Measurements from ENCODE around the gene C1orf74.

The C1orf74 gene

DNA sequence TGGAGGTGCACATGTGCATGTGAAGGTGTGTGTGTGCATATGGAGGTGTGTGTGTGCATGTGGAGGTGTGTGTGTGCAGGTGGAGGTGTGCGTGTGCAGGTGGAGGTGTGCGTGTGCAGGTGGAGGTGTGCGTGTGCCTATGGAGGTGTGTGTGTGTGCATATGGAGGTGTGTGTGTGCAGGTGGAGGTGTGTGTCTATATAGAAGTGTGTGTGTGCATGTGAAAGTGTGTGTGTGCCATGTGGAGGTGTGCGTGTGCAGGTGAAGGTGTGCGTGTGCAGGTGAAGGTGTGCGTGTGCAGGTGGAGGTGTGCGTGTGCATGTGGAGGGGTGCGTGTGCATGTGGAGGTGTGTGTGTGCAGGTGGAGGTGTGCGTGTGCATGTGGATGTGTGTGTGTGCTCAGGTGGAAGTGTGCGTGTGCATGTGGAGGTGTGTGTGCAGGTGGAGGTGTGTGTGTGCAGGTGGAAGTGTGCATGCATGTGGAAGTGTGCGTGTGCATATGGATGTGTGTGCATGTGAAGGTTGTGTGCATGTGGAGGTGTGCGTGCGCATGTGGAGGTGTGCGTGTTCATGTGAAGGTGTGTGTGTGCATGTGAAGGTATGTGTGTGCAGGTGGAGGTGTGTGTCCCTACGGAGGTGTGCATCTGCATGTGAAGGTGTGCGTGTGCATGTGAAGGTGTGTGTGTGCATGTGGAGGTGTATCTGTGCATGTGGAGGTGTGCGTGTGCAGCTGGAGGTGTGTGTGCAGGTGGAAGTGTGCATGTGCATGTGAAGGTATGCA is 13.5 kb downstream of the C1orf74 start:
- no peak for DNase-seq (ENCODE audit: low read depth)

DNA sequence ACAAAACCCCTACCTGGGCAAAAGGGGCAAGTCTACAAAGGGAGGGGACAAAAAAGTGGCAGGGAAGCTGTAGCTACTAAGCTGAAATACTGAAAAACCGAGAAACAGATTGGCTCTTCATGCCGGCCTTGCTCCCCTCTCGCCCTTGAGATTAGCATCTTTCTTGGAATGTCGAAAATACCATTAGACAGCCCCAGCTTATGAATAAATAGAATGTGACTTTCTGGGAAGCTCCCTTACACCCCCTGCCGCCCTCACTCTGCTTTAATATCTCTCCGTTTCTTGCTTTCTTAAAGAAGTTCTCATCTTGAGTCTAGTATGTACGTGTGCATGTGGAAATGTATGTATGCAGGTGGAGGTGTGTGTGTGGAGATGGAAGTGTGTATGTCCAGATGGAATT is 14.4 kb downstream of the C1orf74 start:
- no peak for DNase-seq (ENCODE audit: low read depth)

DNA sequence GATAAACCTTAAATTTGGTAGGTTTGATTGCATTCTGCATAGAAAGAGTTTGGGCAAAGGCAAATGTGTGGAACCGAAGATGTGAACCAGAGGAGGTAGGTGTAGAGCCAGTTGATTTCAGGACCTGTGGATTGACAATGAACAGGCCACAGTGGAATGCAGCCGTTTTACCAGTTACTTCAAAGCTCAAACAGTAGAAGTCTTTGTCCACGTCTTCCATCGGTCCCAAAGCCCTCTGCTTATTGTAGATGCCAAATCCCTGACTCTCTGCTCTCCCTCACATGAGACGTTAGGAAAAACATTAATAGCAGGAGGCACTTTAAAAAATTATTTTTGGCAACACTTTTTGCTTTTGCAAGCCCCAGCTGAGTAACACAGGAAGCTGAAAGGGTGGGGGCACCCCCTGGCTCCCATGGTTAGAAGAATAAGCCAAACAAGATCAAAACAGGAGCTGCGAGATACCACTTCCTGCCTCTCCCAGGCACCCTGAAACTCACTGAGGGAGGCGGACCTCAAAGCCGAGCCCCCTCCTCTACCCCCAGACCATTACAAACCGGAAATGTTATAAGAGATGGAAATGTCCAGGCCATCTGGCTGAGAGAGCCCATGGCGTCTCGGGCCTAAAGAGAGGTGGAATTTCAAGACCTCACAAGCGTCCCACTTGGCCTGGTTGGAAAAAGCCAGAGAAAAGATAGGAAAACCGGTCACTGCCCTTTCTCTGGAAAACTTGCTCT is 15.0 kb downstream of the C1orf74 start:
- DNase-seq (ENCODE audit: low read depth), result peak; percentile 72

DNA sequence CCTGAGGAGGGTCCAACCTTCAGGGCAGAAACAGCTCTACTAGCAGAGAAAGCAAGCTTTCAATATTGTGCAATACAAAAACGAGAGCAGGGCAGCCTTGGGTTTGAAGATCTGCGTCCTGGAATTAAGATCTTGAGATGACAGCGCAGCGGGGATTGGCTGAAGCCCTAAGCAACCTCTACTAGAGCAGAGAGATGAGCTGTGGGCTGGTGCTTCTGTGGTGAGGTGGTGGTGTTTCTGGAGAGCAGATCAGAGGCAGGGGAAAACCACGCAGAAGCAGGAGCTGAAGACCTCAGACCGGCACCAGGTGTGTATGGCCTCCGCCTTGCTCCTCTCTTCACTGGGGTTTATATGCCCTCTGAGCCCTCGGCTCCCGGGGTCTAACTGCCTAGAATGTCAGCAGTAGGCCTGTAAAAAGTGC is 16.0 kb downstream of the C1orf74 start:
- DNase-seq (ENCODE audit: low read depth), result no peak

DNA sequence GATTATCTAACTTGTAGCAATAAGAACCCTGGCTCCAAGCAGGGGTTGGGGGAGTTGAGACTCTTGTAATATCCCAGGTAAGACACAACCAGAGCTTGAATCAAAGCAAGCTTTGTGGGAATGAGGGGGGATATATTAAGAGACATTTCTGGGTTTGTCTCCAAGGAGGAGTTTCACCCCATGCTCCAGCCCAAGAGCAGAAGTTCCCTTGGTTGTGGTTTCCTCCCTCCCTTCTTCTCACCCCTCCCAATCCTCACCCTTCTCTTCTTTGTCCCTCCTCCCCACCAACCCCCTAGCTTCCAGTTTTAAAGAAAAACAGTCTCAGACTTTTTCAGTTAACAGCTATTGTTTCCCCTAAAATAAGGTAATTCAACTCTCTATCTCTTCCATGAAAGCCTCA is 16.7 kb downstream of the C1orf74 start:
- no peak for DNase-seq (ENCODE audit: low read depth)

DNA sequence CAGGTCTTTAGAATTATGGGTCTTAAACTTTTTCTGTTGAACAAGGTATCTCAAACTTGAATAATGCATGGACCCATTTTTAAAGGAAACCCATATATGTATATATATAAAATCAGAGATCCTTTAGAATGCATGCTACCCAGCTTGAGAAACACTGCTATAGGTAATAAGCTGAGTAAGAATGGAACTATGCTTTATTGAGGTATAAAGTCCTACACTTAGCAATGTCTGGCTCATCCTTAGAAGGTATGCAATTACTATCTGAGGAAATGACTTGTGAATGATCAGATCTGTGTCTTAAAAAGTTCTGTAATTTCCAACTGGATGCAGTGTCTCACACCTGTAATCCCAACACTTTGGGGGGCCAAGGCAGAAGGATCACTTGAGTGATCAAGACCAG is 17.3 kb downstream of the C1orf74 start:
- no peak for DNase-seq (ENCODE audit: low read depth)

DNA sequence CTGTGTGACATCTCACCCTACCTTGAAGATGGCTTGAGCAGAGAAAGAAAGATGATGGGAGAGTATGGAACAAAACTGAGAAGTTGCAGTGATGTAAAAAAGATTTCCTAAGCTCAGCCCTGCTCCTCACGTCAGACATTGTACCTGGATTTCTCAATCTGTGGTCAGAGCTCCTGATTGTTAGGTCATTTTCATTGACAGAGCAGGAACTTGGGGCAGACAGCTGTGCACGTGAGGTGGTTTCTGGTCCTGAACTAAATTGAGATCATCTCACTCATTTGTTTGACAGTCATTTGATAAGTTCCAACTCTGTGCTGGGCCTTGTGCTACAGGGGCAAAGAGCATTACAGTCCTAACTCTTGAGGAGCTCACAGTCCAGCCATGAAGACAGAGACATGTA is 18.3 kb downstream of the C1orf74 start:
- DNase-seq (ENCODE audit: low read depth), result no peak

DNA sequence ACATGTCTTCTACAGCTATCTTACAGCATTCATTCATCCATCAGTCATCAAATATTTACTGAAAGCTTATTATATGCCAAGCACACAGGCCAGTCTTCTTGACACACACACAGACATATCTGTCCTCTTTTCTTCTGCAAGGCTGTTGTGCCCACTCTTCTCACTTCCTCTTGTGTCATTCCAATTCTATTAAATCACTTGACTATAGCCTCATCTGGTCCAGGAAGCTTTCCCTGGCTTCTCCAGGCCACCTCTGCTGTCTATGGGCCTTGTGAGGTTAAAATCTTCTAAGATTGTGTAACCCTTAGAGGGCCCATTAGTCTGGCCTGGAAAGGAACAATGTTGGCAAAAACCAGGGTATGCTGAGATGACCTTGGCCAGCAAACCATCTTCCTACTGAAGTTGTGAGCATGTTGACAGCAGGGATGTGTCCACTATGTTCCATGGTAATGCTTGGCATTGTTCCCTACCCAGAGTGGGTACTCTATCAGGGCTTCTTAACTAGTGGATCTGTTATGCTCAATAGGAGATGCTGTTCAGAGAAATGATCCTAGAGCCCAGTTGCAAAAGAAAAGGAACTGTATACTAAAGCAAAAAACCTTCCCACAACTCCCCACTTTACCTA is 23.2 kb downstream of the C1orf74 start:
- DNase-seq (ENCODE audit: low read depth), result no peak

DNA sequence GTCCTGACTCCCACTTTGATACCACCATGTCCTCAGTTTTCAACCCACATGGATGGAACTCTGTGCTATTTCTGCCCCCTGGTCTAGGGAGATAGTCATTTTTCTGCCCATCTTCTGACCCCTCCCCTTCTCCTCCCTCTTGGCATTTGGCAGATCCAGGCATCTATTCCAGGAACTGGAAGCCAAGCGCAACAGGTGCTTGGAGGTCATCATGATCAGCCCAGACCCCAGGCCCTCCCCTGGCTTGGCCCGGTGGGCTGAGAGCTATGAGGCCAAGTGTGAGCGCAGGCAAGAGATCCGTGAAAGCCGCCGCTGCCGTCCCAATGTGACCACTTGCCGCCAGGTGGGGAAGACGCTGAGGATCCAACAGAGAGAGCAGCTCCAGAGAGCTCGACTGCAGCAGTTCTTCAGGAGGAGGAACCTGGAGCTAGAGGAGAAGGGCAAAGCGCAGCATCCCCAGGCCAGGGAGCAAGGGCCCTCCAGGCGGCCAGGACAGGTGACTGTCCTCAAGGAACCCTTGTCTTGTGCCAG is 24.5 kb downstream of the C1orf74 start:
- no peak for DNase-seq (ENCODE audit: low read depth)

DNA sequence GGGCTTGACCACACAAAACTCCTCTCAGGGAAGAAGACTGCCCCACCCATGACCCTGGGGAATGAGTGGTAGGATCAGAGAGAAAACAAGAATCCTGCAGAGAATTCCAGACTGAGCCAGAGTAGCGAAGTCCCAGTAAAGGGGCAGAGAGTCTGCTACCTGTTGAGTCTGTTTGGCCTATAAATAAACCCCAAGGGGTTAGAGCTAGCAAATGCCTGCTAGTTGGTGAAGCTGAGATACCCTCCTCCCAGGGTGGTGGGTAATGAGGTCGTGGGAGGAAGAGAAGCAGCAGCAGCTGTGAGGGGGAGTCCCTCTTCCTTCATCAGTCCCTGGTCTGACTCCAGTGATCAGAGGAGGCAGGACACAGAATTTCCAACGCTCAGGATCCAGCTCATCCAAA is 26.0 kb downstream of the C1orf74 start:
- DNase-seq (ENCODE audit: low read depth), result no peak

DNA sequence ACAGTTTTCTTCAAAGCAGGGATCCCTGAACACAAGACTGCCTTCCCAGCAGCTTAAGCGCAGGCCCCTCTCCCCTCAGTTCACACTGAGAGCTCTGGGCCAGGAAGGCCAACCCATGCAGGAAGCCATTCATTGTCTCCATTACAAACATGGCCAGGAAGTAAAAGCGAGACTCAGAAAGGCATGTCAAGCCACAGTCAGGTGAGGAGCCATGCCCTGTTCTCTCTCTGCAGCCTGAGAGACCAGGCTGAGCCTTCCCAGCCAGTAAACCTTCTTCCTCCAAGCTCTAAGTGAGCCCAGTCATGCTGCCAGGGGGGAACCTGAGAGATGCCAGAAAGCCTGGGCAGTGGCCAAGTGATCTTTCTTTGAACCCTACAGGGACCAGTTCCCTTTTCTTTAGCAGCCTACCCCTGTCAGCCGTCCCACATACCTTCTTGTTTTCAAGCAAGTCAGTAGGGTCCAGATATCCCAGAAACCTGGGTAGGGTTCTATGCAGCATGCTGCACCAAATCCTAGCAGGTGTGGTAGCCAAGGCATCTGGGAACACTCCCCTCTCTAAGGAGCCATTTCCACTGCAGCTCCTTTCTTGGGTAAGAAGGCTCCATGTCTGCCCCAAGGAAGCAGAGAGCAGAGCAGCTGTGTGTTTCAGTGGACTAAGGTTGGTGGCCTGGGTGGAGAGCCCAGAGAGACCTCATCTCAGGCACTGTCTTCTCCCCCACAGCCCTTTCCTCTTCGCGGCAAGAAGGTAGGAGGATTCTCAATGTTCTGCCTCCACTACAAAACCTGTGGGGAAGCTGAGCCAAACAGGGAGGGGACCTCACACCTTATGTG is 27.5 kb downstream of the C1orf74 start:
- no peak for DNase-seq (ENCODE audit: low read depth)

DNA sequence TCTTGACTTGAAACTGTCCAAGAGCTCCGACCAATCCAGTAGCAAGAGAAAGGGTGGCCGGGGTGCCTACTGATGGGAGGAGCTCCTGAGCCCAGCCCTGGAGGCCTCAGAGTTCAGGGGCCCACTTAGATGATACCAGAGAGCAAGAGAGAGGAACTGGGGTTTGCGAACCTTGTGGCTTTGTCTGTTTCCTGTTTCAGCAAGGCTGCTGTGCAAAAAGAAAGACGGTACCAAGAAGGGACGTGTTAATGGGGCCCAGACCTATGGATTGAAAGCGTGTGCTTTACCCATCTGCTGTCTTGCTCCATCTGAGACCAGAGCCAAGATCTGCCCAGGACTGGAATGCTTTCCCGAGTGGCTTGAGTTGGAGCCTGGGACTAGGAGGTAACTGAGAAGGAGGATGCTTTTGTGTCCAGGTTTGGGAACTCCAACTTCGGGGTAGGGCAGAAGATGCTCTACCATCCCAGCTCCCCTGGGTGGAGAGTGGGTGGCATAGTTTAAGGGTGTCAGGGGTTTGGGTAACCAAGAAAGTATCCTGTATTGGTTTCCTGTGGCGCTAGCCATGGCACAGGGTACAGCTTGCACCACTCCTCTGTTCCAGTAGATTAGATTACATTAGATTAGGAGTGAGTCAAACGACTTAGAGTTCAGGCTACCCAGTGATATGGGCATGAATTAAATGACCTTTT is 28.3 kb downstream of the C1orf74 start, which contains the start of gene TRAF3IP3:
Gene TRAF3IP3, plus strand, starts transcription at position 128 of the 689 bp plus-strand sequence. CDS start 3,987 bp downstream, outside the sequence.
- DNase-seq (ENCODE audit: low read depth), result no peak

DNA sequence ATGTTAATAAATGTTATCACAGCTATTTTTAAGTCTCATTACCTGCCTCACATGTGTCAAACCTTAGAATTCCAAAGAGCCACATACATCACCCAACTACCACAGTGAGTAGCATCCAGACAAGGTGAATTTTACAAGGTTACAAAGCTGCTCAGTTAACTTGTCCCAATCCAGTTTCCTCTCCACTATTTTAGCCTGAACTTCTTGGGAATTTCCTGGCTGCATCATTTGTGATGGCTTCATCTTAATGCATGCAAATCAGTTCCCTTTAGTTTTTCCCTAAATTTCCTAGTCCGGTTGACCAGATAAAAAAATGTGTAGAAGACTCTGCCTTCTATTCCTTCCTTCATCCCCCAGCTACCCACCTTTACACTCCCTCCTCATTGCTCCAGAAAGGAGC is 29.1 kb downstream of the C1orf74 start:
- no peak for DNase-seq (ENCODE audit: low read depth)

DNA sequence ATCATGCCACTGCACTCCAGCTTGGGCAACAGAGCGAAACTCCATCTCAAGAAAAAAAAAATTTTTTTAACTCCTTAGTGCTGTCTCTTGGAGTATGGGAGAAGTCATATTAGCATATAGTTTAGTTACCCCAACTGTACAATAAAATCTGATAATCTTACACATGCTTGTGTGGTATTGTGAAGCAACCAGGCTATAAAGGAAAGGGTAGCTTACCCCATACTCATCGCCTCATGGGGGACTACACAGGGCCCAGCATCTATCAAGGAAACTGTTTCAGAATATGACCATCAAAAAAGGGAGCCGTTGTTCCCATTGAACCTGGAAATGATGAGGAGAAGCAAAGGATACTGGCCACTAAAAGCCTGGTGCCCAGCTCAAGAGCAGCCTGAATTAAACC is 31.5 kb downstream of the C1orf74 start:
- DNase-seq (ENCODE audit: low read depth), result no peak

DNA sequence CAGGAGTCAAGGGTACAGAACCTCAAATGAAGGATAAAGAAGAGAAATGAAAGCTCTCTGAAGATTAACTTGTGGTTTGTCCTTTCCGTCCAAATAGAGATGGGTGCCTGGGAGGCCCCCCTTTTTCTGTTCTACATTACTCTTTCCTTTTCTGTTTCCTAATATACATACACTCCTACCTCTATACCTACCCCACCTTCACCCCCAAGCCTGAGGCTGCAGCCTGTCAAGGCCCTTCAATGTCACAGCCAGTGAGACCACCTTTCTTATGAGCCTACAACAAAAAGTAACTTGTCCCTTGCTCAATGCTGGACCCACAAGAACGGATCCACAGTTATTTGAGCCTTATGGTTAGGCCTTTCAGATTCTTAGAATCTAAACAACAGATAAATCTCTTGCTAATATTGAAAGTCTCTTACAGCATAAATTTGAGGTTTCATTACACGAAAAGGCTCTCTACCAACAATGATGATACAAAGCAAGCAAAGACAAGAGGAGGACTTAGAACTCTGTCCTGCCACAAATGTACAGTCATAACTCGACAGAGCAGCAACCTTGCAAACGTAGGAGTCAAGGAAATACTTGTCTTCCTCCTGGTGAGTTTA is 32.6 kb downstream of the C1orf74 start:
- no peak for DNase-seq (ENCODE audit: low read depth)

DNA sequence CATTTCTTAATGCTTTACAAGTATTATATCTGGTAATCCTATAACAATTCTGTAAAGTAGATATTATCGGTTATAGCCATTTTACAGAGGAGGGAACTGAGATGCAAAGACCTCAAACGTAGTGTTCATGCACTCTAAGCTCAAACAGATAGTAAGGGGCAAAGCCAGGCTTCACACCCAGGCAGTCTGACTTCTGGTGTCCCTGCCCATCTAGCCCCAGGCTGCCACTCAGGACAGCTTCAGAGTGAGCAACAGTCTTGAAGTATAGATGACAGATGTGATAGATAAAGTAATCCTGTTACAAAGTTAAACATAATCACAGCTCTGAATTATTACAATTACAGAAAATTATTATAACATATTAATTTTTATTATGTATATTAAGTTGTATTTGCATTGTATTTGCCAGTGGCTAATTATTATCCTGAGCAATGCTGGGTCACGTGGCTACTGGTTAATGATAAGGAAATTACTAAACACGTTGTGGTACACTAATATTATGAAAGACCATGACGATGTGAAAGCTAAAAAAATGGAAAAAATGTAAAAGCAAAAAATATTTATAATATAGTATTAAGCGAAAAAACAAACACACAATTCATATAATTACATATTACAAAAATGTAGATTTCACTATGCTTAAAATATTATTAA is 34.6 kb downstream of the C1orf74 start:
- DNase-seq (ENCODE audit: low read depth), result no peak

DNA sequence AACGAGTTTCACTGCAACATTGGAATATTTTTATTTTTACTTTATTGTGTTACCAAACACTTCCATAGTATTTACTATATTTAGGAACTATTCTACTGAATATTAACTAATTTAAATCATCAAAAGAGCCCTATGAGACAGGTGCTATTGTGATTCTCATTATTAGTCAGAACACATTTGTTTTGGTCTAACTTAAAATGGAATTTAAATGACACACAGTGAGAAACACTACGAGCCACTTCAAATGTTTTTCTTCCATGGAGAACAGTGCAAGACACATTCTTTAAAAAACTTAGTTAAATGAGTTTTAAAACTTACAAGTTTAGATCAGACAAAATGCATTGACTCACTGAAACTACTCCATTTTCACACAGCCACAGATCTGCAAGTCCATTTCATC is 35.2 kb downstream of the C1orf74 start:
- DNase-seq (ENCODE audit: low read depth), result no peak

DNA sequence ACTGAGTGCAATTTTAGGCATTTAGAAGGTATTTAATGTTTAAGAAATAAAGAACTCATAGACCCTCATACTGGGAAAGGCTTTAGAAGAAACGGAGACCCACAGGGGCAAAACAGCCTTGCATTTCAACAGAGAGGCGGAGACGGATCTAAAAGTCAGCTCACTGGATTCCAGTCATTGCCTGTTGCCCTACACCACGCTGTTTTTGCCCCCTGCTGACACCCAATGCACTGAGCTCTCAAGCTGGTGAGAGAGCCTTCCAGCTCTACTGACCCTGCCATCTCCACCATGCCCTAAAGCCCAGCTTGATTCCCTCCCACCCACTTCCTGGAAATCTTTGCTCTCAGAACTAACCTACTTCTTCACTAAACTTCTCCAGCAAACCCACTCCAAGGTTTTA is 35.7 kb downstream of the C1orf74 start:
- DNase-seq (ENCODE audit: low read depth), result no peak

DNA sequence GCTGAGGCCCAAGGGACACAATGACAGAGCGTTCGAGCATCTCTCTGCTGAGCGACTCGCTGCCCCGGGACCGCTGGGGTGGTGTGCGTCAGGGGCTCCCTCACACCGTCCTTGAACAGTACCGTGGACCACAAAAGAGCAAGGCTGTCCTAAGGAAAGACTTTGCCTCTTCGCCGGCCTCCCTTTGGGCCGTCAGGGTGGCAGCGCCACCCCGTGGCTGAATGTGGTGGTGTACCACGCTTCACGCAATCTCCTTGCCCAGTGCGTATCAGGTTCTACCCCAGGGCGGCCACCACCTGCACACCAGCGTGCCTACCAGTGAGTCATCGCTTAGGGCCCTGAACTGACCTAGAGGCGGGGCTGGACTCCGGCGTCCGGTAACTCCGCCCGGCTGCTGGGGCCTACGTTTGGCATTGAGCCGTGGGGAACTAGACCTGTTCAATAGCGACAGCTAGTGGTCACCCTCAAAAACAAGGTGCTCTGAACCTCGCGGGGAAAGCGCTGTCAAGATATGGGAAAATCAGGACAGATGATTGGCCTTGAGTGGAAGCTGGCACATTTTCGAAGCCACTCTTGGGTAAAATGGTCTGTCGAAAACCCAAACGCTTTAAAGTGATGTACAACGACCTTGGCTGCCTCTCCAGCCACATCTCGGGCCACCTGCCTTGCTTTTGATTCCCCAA is 36.6 kb downstream of the C1orf74 start:
- DNase-seq (ENCODE audit: low read depth), result peak; percentile 95
